BE2C (cell line): ENCODE measurements around the gene CPLANE2.

Experiments
- DNase-seq: peaks from one replicate; pipeline ENCODE4 v3.0.0-alpha.2; 2020
- H3K27me3 ChIP-seq: fragments of 250-450 bp; sonication (Bioruptor Pico); 2 replicates; pipeline ENCODE4 v1.5.1; 2020; ENCODE audit warnings: mild to moderate bottlenecking
- H3K36me3 ChIP-seq: fragments of 250-450 bp; sonication (Bioruptor Pico); 2 replicates; pipeline ENCODE4 v1.5.1; 2020; ENCODE audit warnings: mild to moderate bottlenecking
- H3K4me1 ChIP-seq: fragments of 250-450 bp; sonication (Bioruptor Pico); 2 replicates; pipeline ENCODE4 v1.5.1; 2020
- H3K4me3 ChIP-seq: 2 replicates; pipeline ENCODE4 v1.5.1; 2011; ENCODE audit warnings: low read depth, low read length
- H3K9me3 ChIP-seq: fragments of 250-450 bp; sonication (Bioruptor Pico); 2 replicates; pipeline ENCODE4 v1.5.1; 2020
- TF ChIP-seq, protein P1 (sequence below): IDR thresholded peaks from 2 replicates; pipeline ENCODE4 v1.5.1; 2012; ENCODE audit warnings: mild to moderate bottlenecking, low read depth, low read length

Gene CPLANE2

DNA sequence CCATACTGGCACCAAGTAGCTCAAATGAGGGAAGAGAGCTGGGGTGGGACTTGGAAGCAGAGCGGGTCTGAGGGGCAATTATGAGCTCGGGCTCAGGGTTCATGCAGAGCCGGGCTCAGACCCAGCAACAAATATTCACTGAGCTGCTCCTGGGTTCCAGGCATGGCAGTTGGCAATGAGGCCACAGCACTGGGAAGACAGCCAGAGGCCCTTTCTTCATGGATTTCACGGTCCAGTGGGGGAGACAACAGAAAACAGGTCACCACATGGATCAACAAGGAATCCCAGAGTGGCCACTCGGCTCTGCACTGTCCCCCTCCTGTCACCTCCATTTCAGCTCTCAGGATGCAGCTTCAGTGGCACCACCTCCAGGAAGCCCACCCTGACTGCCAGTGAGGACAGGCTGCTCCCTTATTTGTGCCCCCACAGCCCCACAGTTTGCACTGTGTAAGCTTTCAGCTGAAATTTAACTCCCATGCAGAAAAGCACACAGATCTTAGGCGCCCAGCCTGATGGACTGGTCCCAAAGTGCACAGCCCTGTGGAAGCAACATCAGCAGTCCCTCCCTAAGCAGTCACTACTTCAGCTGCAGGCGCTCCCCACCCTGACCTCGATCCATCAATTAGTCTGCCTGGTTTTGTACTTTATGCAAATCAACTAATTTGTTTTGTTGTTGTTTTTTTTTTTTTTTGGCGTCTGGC, 46.9 kb downstream of the CPLANE2 start:
- H3K36me3 ChIP-seq = no peaks in the 10 kb centered on the region
- no peaks in the 10 kb centered on the region for H3K27me3 ChIP-seq
- no peaks in the 10 kb centered on the region for H3K9me3 ChIP-seq
- H3K4me3 ChIP-seq = no peak overlapping the region
- DNase-seq = peak; percentile 59
- H3K4me1 ChIP-seq = no peaks in the 10 kb centered on the region
- TF ChIP-seq, protein P1, sequence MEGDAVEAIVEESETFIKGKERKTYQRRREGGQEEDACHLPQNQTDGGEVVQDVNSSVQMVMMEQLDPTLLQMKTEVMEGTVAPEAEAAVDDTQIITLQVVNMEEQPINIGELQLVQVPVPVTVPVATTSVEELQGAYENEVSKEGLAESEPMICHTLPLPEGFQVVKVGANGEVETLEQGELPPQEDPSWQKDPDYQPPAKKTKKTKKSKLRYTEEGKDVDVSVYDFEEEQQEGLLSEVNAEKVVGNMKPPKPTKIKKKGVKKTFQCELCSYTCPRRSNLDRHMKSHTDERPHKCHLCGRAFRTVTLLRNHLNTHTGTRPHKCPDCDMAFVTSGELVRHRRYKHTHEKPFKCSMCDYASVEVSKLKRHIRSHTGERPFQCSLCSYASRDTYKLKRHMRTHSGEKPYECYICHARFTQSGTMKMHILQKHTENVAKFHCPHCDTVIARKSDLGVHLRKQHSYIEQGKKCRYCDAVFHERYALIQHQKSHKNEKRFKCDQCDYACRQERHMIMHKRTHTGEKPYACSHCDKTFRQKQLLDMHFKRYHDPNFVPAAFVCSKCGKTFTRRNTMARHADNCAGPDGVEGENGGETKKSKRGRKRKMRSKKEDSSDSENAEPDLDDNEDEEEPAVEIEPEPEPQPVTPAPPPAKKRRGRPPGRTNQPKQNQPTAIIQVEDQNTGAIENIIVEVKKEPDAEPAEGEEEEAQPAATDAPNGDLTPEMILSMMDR = no peak

DNA sequence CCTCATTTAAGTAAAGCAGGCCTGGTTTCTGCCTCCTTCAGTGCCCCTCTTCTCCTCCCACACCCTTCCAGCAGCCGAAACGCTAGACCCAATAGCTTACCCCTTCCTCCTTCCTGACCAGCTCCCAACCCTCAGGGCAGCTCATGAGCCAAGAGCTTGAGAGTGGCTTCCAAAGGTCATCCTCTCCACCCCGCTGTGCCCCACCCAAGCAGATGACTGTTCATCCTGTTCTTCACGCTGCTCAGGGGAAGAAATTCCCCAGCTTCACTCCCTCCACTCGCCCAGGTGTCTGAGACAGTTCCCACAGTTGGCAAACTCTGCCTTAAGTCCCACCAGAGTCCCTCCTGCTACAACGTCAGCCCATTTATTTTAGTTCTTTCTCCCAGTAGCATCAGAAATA, 48.0 kb downstream of the CPLANE2 start:
- no peaks in the 10 kb centered on the region for H3K9me3 ChIP-seq
- no peaks in the 10 kb centered on the region for H3K4me1 ChIP-seq
- TF ChIP-seq, protein P1 = no peak
- no peaks in the 10 kb centered on the region for H3K27me3 ChIP-seq
- H3K4me3 ChIP-seq = no peak overlapping the region
- DNase-seq = no peak
- H3K36me3 ChIP-seq = no peaks in the 10 kb centered on the region

DNA sequence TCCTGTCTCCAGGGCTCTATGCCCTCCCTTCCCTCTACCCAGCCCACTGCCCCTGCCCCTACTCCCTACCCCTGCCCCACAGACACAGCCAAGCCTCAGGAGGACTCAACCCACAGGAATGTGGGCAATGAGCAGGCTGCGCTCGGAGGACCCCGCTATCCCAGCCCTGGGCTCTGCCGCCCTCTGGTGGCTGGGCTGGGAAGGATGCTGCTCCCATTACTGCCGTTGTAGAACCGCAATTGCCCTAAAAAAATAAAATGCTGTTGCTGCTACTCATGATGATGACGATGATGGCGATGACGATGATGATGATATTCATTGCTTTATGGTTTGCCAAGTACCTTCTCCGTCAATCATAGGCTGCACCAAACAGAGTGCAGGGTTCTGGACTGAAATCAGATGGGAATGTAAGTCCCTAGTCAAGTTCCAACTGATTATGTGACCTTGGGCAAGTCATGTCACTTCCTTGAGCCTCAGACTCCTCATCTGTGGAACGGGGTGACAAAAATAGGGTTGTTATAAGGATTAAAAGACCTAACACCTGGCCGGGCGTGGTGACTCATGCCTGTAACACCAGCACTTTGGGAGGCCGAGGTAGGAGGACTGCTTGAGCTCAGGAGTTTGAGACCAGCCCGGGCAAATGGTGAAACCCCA, 49.1 kb downstream of the CPLANE2 start:
- H3K36me3 ChIP-seq = no peaks in the 10 kb centered on the region
- TF ChIP-seq, protein P1 = peak; percentile 84
- no peaks in the 10 kb centered on the region for H3K4me1 ChIP-seq
- no peaks in the 10 kb centered on the region for H3K27me3 ChIP-seq
- H3K9me3 ChIP-seq = no peaks in the 10 kb centered on the region
- H3K4me3 ChIP-seq = no peak overlapping the region
- DNase-seq = peak; percentile 65

DNA sequence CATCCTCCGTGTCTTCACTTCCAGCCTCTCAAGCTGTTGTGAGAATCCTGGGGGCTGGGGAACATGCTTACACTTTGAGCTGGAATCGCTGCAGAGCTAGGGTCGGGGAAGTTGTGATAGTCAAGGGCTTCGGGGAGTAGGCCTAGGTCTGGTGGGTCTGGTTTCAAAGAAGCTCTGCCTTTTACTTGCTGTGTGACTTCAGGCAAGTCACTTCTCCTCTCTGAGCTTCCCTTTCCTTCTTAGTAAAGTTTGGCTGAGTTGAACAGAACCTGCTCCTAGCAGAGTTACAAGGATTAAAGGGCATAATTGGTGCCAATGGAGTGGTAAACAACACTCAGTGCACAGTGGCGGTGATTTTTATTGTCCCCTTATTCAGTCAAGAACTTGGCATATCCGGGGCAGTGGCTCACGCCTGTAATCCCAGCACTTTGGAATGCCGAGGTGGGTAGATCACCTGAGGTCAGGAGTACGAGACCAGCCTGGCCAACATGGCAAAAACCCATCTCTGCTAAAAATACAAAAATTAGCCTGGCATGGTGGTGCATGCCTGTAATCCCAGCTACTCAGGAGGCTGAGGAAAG, 50.2 kb downstream of the CPLANE2 start:
- DNase-seq = no peak
- Histone ChIP-seq H3K36me3 (no peaks in the 10 kb centered on the region), H3K4me3 (no peak overlapping the region), H3K9me3 (no peaks in the 10 kb centered on the region), H3K27me3 (no peaks in the 10 kb centered on the region), H3K4me1 (no peaks in the 10 kb centered on the region)
- TF ChIP-seq, protein P1 = no peak

DNA sequence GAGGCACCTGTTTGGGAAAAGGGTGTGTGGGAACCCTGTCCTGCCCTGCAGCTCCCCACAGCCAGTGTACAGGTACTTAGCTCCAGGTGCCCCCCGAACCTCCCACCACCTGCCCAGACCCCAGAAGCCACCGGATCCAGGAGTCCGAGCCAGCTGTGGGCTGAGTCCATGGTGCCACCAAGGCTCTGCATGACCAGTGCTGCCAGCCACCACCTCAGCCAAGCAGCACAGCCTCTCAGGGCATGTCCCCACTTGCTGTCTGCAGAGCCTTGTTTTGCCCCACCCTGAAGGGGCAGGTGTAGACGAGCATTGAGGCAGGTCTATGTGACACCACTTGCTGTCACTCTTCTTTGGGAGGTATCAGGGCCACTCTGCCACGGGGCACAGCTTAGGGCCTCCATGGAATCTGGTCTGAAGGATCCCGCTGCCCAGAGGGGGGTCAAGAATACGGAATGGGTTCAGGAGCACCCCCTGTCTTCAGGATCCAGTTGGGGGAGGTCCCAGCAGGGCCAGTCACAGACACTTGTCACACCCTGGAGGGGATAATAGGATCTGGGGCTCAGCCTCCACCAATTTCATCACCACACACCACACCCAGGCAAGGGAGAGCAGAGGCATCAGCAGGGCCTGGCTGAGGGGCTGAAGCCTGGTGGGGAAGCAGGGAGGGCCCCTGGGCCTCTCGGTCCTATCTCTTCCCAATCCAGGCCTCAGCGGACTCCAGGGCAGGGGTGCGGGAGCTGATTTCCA, 52.3 kb downstream of the CPLANE2 start:
- no peaks in the 10 kb centered on the region for H3K4me1 ChIP-seq
- no peak overlapping the region for H3K4me3 ChIP-seq
- no peaks in the 10 kb centered on the region for H3K36me3 ChIP-seq
- TF ChIP-seq, protein P1 = no peak
- no peaks in the 10 kb centered on the region for H3K9me3 ChIP-seq
- H3K27me3 ChIP-seq = no peaks in the 10 kb centered on the region
- no peak for DNase-seq
